Progenitor cell of endocrine pancreas (in vitro differentiated cells): ENCODE results near the gene ADM5. TPM values are rescaled to one million over a fixed set of nuclear protein-coding genes. Genes with fewer than 3 reads are reported as not detected.
A peak's percentile ranks its signal among the peaks of the same experiment; 100 is the strongest.

Experiments used
- DNase-seq: peaks from one replicate; pipeline ENCODE4 v3.0.0; 2021; ENCODE audit warnings: low spot score; ENCODE audit not compliant: unreplicated experiment
- H3K27ac Mint-ChIP-seq: 2 replicates; pipeline ENCODE4 v1.8.0; 2021; ENCODE audit warnings: mild to moderate bottlenecking, moderate library complexity, mixed read lengths
- H3K27me3 Mint-ChIP-seq: 2 replicates; pipeline ENCODE4 v1.8.0; 2021; ENCODE audit warnings: mixed read lengths
- H3K36me3 Mint-ChIP-seq: 2 replicates; pipeline ENCODE4 v1.8.0; 2022; ENCODE audit warnings: mixed read lengths; ENCODE audit not compliant: insufficient read depth
- H3K4me1 Mint-ChIP-seq: 2 replicates; pipeline ENCODE4 v1.8.0; 2021; ENCODE audit warnings: low read depth, mixed read lengths
- H3K4me3 Mint-ChIP-seq: 2 replicates; pipeline ENCODE4 v1.8.0; 2021; ENCODE audit warnings: low read depth, mild to moderate bottlenecking, moderate library complexity, mixed read lengths
- H3K9me3 Mint-ChIP-seq: 2 replicates; pipeline ENCODE4 v1.8.0; 2021; ENCODE audit warnings: low read depth, mixed read lengths
- long read RNA-seq: library from polyadenylated mRNA; unstranded; transcript quantifications from one replicate; pipeline ENCODE4 v2.0.0, GENCODE V29; 2020
- total RNA-seq: library from RNA; stranded (reverse); gene quantifications from 2 replicates; pipeline ENCODE4 v1.2.1, GENCODE V29; 2021
- TF ChIP-seq, protein P1 (sequence below): fragments of 200-600 bp; sonication (generic); IDR thresholded peaks from one replicate; pipeline ENCODE4 v1.5.0; 2021; ENCODE audit warnings: antibody characterized with exemption, mild to moderate bottlenecking; ENCODE audit not compliant: unreplicated experiment

The ADM5 gene, protein sequence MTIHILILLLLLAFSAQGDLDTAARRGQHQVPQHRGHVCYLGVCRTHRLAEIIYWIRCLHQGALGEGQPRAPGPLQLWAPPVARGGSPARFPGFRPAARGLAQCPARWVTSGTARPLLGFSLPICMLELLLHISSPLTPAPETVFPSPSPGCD
- total RNA-seq, result 7.7 TPM in 2 replicates
- long read RNA-seq, partial matches to known transcripts, result 0 of 1 reads
- long read RNA-seq, other reads (novel, unspliced or antisense), result 0 of 1 reads

DNA sequence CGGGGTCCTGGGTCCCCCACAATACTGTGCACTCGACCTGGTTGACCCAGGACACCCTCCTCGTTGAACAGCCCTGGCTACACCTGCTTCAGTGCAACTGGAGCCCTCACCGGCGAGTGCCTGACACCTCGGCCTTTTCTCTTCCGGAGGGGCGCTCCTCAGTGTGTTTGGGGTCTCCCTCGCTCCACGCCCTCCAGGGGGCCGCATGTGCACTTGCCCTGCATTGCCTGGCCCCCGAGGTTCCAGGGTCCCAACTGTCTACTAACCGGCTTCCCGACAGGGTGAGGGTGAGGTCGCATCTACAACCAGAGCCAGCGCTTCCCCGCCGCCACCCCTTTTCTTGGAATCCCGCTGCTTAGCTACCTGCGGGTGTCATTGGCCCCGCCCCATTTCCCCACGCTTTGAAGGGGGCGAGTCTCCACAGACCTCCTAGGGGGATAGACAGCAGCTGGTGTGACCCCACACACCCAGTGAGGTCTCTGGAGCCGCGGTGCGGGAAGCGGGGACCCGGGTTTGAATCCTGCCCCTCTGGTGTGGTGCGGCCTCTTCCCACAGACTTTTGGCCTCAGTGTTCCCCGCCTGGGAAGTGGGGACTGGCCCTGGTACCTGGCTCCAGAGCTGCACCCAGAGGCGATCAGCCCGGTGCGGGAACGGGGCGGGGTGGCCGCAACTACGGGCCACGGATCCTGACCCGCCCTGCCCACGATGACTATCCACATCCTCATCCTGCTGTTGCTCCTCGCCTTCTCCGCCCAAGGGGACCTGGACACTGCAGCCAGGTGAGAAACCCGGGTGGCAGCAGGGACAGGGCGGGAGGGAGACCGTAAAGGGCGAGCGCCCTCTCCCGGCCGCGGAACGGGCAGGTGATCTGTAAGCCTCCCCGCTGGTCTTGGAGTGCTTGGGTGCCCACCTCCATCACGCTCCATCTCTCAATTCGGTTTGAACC, at the start of gene ADM5:
Gene ADM5 (plus strand): TSS at position 462 of the 946 bp plus-strand sequence. CDS start 244 bp downstream, at position 706.
- peaks cover 10% of the 10 kb centered on the region for H3K36me3 Mint-ChIP-seq
- no peaks in the 10 kb centered on the region for H3K27me3 Mint-ChIP-seq
- peak; percentile 60 for DNase-seq
- peak within 1 kb of the TSS; percentile 80 for H3K4me3 Mint-ChIP-seq
- H3K27ac Mint-ChIP-seq, result peak within 1 kb of the TSS; percentile 90
- TF ChIP-seq, protein P1, sequence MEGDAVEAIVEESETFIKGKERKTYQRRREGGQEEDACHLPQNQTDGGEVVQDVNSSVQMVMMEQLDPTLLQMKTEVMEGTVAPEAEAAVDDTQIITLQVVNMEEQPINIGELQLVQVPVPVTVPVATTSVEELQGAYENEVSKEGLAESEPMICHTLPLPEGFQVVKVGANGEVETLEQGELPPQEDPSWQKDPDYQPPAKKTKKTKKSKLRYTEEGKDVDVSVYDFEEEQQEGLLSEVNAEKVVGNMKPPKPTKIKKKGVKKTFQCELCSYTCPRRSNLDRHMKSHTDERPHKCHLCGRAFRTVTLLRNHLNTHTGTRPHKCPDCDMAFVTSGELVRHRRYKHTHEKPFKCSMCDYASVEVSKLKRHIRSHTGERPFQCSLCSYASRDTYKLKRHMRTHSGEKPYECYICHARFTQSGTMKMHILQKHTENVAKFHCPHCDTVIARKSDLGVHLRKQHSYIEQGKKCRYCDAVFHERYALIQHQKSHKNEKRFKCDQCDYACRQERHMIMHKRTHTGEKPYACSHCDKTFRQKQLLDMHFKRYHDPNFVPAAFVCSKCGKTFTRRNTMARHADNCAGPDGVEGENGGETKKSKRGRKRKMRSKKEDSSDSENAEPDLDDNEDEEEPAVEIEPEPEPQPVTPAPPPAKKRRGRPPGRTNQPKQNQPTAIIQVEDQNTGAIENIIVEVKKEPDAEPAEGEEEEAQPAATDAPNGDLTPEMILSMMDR, result peak; percentile 66
- H3K4me1 Mint-ChIP-seq, result peaks cover 11% of the 10 kb centered on the region
- no peaks in the 10 kb centered on the region for H3K9me3 Mint-ChIP-seq

DNA sequence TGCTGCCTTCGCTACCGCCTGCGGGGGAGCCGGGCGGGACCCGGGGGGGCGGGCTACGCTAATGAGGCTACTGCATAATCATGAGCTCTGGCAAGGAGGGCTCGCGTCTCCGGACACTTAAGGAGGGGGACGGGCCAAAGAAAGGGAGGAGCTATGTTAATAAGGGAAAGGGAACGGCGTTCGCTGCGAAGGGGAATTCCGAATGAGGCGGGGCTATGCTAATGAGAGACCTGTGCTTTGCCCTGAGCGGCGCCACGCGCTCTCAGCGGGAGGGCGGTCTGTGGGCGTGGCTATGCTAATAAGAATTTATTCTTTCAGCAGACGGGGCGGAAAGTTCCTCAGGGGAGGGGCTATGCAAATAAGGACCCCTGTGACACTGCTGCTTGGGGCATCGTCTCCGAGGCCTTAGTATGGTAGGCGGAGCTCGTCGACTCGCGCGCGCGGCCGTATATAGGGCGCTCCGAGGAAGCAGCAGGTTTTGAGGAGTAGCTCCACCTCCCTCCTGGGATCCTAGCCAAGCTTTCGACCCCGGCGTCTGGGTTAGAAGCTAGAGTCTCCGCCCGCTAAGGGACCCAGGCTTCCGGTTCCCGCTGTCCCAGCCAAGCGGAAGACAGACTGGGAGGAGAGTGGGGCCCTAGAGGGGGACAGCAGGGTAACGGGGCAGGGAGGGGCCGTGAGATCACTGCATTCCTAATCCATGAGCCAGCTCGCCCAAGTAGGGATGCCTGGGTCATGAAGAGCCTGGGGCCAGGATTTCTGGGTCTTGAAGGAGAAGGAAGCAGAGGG, 49.1 kb upstream of the ADM5 start, which contains the start of gene RRAS:
Gene RRAS (minus strand): TSS at position 31 of the 786 bp plus-strand sequence. CDS start 45 bp downstream, outside the sequence.
- Mint-ChIP-seq H3K4me3 (peak within 1 kb of the TSS; percentile 98), H3K4me1 (peaks cover 41% of the 10 kb centered on the region), H3K27ac (peak within 1 kb of the TSS; percentile 100), H3K27me3 (peaks cover 30% of the 10 kb centered on the region), H3K36me3 (peaks cover 1% of the 10 kb centered on the region), H3K9me3 (no peaks in the 10 kb centered on the region)
- peak; percentile 98 for DNase-seq
- TF ChIP-seq, protein P1, result no peak

DNA sequence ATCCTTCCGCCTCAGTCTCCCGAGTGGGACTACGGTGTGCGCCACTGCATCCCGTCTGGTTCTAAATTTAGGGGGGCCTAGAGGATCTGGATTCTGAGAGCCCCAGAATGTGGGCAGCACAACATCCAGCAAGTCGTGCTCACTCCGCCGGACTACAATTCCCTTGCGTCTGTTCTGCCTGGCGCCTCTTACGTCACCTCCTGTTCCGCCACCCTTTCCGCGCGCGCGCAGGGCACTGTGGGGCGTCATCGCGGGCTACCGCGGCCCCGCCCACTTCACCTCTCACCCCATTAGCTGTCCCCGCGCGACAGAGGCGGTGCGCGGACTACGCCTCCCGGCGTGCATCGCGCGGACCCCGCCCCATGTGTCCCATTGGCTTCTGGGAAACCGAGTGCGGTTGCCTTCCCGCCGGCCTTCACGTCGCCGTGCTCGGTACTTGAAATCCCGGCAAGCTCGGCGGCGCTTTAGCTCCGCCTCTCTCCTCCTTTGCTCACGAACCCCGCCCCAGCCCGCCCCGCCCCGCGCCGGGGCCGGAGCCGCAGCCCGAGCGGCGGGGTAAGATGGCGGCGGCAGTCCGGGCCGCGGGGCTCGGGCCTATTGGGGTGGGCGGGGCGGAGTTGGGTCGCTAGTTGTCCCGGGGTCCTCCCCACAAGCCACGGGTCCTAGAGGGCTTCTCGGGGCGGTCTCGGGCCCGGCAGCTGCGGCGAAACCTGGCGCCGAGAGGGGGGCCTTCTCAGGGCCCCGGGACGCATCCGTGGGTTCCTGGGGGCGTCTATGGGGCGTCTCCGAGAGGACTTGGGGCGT, 47.5 kb upstream of the ADM5 start, which contains the start of gene SCAF1:
Gene SCAF1 (plus strand): TSS at position 522 of the 804 bp plus-strand sequence. CDS start 2,818 bp downstream, outside the sequence.
- Mint-ChIP-seq H3K27me3 (peaks cover 20% of the 10 kb centered on the region), H3K36me3 (peaks cover 4% of the 10 kb centered on the region), H3K4me1 (peaks cover 38% of the 10 kb centered on the region), H3K9me3 (no peaks in the 10 kb centered on the region), H3K4me3 (peak within 1 kb of the TSS; percentile 98), H3K27ac (peak within 1 kb of the TSS; percentile 100)
- TF ChIP-seq, protein P1, result no peak
- peak; percentile 99 for DNase-seq

DNA sequence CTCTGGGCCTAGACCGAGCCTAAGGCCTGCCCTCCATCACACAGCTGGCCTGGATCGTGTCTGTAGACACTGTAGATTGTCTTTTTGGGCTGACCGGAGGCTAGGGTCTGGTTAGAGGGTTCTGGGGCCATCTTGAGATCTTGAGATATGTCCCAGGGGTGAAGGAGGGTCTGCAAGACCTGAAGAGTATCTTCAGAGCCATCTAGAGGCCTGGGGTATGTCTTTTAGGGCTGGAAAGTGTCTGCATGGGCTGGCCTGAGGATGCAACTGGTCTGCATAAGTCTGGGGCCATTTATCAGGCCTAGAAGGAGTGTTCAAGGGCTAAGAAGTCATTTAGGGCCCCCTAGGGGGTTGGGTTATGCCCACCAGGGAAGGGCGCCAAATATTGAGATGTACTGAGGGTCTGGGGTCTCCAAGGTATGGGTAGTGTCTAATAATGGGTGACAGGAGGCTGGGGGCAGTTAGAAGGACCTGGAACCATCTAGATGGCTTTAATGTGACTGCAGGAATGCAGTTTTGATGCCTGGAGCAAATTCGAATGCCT, 46.8 kb upstream of the ADM5 start:
- TF ChIP-seq, protein P1, result no peak
- H3K4me3 Mint-ChIP-seq, result peak overlapping the region; percentile 98
- peaks cover 38% of the 10 kb centered on the region for H3K4me1 Mint-ChIP-seq
- peak overlapping the region; percentile 98 for H3K27ac Mint-ChIP-seq
- DNase-seq, result no peak
- peaks cover 18% of the 10 kb centered on the region for H3K27me3 Mint-ChIP-seq
- peaks cover 5% of the 10 kb centered on the region for H3K36me3 Mint-ChIP-seq
- no peaks in the 10 kb centered on the region for H3K9me3 Mint-ChIP-seq
